Activated gamma-delta T cell (primary cell): Measurements from ENCODE around the gene THOP1.

Experiments used
- DNase-seq: peaks from one replicate; lab custom pipeline; 2025; lab: John Stamatoyannopoulos, UW

The THOP1 gene

DNA sequence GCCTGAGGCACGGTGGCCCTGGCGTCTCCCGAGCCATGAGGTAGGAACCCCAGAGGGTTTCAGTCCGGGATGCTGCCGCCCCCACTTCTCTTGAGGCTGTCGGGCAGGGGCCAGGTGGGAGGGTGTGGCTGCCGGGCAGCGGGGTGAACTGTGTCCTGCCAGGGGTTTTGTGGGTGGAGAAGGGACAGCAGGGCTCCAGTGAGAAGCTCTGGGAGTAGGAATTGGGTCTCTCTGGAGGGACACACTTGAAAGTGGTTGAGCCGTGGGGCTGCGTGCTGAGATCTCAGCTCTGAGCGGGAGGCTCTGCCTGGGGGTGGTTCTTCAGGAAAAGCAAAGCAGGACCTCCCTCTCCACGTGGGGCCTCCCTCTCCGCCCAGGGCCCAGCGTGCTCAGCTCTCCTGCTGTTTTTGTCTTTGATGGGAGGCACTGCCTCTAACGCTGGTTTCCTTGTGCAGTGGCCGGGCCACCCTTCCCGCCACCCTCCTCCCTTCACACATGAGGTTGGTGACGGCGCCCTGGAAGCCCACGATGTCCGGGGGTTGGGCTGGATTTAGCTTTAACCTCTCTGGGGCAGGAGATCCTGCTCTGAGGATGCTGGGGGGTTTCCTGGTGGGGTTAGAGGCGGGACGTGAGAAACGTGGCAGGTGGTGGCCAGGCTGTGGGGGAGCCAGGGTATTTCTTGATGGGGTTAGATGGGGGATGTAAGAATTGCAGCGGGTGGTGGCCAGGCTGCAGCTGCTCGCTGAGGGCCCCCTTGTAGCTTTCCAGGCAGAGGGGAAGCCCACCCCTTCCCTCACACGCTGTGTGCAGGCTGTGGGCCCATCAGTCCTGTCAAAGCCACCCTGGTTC lies 19.1 kb downstream of the THOP1 start:
- DNase-seq: no peak

DNA sequence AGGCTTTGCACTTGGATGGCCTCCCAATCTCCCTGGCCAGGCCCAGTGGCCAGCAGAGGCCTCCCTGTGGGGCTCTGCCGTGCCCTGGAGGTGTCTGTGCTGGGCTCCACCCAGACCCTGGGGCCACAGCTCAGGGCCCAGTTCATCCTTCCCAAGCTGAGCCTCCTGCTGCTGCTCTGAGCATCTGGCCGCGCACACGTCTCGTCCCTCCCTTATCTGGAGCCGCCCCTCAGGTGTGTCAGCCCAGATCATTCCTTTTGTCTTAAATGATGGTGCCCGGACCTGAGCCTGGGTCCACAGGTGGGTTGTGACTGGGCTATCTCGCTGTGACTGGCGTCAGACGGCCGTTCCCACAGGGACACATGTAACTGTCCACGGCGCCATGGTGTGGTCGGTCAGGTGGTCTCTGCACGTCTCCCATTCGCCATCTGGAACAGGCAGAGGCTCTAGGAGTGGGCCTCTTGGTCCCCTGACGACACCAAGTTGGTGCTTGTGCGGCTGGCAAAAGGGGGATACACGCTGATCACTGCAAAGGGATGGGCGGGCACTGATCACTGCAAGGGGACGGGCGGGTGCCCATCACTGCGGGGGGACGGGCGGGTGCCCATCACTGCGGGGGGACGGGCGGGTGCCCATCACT lies 20.1 kb downstream of the THOP1 start:
- DNase-seq: no peak

DNA sequence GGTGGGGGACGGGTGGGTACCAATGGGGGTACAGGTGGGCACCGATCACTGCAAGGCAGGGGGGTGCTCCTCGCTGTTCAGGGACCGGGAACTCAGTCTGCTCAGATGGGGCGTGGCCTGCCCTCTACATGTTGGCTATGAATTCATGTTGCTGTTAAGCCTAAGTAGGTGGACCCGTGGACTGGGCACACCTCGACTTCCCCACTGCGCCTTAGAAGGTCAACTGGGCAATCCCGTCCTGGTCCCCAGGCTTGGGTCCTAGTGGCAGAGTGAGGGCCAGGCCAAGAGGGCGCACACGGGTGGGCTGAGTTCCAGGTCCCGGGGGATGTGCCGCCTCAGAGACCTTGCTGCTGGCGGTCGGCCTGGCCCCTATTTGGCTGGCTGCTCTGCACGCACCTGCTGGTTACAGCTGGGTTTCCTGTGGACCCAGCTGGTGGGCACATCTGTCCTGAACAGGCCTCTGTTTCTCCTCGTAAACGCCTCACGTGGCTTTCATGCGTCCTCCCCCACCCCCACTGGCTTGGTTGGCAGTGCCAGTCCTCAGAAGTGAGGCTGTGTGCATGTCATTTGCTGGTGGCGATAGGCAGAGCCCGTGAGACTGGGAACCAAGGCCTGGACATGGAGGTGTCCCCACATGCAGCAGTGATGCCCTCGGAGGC lies 20.8 kb downstream of the THOP1 start:
- DNase-seq: no peak

DNA sequence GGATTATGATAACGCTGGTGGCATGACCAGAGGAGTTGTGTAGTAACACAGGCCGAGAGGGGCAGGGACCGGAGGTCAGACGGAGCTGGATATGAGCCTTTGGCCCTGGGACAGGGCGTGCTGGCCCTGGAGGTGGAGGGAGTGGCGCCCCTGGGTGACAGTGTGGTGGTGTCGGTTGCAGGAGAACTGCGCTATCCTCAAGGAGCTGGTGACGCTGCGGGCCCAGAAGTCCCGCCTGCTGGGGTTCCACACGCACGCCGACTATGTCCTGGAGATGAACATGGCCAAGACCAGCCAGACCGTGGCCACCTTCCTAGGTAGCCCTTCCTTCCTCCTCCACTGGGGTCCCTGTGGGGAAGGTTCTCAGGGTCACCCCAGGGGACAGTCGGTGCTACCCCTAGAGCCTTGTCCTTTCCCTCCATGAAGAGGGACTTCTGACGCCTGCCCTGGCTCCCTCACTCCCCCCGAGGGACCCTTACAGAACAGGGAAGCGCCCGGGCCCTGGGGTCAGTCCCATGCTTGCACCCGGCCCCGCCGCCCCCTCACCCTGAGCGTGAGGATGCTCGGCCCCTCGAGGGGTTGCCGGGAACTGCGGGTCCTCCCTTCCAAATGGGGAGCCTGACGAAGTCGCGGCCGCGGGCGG lies 21.6 kb downstream of the THOP1 start:
- DNase-seq: no peak

DNA sequence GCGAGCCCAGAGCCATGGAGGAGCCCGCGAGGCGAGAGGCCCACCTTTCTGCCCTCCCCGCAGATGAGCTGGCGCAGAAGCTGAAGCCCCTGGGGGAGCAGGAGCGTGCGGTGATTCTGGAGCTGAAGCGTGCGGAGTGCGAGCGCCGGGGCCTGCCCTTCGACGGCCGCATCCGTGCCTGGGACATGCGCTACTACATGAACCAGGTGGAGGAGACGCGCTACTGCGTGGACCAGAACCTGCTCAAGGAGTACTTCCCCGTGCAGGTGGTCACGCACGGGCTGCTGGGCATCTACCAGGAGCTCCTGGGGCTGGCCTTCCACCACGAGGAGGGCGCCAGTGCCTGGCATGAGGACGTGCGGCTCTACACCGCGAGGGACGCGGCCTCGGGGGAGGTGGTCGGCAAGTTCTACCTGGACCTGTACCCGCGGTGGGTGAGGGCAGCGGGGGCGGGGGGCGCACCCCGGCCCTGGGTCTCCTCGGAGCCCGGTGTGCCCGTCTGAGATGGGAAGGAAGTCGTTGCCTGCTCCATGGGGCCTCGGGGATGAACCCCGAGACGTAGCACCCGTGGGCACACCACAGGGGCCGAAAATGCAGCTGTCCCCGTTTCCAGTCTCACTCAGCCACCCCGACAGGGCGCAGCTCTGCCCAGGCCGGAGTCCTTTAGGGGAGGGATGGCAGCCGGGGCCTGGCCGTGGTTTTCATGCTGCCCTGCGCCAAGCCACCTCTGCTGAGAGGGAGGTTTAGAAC lies 22.3 kb downstream of the THOP1 start:
- DNase-seq: no peak

DNA sequence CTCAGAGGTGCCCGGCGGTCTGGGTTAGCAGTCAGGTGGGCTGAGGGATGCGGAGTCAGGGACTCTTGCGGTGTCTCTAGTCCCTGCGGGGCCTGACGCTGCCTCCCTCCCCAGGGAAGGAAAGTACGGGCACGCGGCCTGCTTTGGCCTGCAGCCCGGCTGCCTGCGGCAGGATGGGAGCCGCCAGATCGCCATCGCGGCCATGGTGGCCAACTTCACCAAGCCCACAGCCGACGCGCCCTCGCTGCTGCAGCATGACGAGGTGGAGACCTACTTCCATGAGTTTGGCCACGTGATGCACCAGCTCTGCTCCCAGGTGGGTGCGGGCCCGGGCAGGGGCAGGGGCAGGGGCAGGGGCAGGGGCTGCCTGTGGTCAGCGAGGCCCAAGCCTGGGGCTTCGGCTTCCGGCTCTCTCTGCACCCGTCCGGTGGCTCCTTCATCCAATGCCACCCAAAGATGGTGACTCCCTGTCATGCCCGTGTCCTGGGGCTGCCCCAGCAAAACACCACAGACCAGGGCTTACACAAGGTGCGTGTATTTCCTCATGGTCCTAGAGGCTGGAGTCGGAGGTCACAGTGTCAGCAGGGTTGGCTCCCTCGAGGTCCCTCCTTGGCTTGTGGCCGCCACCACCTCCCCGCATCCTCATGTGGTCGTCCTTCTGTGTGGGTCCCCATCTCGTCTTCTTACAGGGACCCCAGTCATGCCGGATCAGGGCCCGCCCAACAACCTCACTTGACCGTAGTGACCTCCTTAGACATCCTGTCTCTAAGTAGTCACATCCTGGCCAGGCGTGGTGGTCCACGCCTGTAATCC lies 23.0 kb downstream of the THOP1 start:
- DNase-seq: no peak

DNA sequence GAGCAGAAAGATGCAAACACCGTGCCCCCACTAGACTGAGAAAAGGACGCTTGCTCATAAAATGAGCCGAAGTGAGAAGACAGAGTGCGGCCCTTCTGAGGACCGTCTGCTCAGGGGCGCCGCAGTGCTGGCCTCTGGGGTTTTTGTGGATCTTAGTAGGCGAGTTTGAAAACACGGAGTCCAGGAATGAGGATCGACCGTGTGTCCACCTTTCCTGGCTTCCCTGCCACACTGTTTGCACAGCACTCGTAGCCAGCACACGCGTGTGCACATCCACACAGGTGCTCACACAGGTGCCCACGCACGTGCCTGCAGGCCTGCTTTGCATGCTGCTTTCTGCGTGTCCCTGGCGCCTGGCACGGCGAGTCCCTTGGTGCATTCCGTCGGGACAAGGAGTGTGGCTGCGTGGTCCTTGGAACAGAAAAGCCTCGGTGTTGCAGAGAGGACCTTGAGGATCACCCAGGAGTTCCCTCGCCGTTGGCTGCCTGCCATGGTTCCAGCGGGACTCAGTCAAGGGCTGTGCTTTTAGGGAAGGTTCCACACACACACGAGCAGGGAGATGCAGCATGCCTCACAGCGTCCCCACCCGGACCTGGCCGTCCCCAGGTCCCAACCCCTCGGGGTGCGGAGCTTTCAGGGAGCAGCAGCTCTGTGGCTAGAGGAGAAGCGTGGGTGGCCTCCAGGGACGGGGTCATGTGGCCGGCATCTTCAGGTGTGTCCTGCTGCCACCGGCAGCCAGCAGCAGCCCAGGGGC lies 24.3 kb downstream of the THOP1 start:
- DNase-seq: no peak

DNA sequence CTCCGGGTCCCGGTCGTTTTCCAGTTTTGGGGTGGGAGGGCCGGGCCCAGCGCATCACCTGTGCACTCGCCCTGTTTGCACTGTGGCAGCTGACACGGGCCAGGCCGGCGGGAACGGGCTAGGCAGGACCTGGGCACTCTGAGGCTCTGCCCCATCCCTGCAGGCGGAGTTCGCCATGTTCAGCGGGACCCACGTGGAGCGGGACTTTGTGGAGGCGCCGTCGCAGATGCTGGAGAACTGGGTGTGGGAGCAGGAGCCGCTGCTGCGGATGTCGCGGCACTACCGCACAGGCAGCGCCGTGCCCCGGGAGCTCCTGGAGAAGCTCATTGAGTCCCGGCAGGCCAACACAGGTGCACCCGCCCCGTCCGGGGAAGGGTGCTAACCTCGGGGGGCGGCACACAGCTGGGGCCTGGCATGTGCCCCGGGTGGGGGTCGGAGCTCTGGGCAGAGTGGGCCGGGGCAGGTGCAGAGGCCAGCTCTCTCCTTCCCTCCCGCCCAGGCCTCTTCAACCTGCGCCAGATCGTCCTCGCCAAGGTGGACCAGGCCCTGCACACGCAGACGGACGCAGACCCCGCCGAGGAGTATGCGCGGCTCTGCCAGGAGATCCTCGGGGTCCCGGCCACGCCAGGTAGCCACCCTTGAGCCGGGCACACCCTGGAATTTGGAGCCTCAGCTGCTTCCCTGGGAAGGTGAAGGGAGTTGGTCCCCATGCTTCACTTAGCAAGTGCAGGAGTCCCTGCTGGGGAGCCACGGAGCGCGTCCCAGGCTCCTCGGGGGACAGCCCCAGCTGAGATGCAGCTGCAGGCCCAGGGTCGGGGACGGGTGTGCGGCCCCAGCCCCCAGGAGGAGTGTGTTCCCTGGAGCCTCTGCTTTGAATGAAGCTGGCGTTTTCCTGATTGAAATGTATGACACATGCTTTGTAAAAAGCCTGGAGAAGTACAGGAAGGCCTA lies 25.1 kb downstream of the THOP1 start:
- no peak for DNase-seq

DNA sequence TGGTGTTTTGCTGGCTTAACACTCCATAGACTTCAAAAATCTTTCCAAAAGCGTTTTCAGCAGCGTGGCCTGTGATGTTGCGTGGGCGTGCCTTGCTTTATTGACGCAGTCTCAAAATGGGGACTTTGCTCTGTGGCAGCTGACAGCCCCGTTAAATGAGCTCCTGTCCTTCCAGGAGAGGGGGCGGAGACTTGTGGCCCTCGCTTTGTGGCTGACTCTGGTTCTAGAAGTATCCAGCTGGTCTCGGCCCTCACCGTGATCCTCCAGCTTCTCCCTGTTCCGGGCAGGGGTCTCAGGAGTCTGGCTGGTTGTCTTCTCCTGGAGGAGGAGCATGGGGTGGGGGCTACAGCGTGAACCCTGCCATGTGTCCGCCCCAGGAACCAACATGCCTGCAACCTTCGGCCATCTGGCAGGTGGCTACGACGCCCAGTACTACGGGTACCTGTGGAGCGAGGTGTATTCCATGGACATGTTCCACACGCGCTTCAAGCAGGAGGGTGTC lies 26.0 kb downstream of the THOP1 start:
- DNase-seq: no peak

DNA sequence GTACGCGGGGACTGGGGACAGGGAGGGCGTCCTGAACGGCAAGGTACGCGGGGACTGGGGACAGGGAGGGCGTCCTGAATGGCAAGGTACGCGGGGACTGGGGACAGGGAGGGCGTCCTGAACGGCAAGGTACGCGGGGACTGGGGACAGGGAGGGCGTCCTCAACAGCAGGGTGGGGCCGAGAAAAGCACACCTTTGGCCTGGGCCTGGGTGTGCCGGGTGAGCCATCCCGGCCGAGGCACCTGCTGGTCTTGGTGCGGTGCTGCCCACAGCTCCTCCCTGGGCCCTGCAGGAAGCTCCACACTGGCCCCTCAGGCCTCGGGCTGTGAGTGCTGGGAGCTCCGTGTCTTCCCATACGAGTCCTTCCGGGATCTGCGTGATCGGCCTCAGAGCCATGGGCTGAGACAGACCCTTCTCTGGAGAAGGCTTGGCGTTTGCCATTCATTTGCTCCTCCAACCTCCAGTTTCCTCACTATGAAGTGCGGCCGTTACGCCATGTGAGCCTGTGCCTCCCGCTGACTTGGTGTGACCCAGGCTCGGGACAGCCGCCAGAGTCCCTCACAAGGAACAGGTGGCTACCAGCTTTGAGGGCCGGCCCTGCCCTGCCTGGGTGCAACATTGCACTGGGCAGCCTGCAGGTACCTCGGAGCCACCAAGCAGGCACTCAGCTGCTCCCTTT lies 26.6 kb downstream of the THOP1 start:
- DNase-seq: no peak

DNA sequence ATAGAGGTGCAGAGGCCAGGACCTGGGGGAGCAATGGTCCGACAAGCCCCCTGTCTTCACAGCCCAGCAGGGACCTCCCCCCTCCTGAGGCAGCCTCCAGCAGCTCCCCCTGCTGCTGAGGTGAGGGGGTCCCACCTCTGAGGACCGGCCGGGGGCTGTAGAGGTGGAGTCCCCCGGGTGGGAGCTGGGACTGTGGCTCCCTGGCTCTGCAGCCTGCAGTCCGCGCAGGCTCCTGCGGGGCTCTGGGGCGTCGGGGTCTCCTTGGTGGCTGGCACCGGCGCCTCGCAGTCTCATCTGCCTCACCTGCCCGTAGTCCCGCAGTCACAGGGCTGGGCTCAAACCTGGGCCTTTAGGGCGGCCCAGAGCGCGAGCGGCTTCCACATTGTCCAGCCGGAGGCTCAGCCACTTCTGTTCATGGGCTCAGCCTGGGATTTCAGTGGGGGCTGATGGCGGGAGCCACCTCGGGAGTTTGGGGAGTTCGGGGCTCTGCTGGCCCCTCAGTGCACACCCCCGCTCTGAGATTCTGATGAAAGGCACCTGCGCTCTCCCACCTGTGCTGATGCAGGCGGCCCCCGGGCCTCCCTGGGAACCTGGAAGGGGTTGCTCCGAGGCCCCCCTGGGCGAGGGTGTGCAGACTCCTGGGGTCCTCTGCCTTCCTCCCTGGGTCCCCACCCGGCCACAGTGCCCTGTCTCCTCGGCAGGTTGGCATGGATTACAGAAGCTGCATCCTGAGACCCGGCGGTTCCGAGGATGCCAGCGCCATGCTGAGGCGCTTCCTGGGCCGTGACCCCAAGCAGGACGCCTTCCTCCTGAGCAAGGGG lies 27.3 kb downstream of the THOP1 start:
- no peak for DNase-seq

DNA sequence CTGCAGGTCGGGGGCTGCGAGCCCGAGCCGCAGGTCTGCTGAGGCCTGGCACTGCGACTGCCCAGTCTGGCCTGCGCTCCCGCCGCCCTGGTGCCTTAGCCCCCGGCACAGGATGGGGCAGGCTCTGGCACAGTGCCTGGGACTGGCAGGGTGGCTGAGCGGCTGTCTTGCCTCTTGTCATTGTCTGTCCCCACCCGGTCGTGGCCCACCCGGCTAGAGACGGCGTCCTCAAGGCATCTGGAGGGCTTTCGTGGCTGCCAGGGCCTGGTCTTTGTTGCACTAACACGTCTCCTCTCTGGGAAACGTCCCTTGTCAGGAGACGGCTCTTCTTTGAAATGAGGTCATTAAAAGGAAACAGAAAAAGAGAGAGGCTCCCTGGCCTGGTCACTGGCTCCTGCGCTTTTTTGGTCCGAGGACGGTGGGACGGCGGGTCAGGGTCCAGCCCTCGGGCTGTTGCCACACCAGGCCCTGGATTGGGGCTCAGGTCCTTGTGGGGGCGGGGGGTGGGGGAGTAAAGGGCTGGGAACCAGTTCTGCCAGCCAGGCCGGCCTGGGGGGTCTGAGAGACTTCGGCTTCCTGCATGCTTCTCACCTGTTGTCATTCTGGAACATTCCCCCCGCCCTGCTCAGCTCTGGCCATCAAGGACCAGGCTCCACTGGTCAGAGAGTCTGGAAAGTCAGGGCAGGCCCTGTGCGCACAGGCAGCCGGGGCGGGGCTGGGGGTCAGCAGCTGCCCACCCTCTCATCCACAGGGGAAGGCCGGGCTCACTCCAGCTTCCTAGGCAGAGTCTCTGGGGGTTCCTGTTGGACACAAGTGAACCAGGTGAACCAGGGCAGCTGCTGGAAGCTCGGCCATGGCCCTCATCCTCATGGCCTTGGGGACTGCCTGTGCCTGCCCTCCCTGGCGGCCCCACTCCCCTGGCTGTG lies 28.2 kb downstream of the THOP1 start:
- no peak for DNase-seq

DNA sequence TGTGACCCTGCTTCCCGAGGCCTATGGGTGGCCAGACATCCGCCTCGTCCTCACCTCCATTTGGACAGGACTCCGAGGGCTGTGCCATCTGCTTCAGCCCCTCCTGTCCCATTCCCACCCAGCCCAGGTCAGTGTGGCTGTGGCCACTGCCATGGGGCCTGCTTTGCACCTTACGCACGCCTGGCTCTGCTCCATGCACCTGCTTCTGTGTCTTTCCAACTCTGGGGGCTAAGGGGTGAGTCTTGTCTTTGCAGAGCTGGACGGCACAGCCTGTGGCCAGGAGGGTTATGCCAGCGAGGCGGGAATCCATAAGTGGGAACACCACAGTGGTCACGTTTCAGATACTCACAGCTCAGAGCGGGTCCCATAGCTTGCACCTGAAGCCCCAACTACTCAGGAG lies 29.1 kb downstream of the THOP1 start:
- no peak for DNase-seq

DNA sequence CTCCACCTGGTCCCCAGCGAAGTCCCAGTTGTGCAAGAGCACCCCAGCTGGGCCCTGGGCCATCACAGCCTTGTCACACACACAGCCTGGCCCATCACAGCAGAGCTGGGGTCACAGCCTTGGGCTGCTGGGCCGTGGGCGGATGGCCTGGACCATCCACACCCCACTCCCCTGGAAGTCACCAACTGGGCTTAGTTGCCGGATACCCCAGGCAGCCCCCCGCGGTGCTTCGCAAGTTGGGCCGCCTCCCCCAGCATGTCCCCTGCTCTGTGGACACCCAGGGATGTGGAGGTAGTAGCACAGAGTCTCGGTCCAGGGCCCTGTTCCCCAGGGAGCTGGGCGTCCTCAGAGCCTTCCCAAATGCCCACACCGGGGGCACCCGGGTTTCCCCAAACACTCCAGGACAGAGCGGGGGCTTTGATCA lies 29.9 kb downstream of the THOP1 start:
- DNase-seq: no peak

DNA sequence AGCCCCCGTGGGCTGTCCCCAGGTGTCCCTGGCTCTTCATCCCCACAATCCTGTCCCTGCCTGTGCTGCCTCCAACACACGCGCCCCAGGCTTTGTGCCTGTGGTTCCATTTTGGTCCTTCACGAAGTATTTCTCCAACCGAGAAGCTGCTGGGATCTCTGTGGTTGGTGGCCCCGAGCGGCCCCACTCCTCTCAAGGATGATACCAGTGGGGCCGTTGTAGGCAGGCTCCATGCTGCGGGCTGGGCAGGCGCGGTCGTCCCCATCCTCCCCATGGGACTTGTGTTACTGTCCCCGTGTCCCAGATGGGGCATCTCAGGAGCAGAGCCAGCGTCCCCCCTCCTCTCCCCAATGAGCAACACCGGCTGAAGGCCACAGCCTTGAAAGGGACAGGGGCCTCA lies 30.6 kb downstream of the THOP1 start:
- no peak for DNase-seq

DNA sequence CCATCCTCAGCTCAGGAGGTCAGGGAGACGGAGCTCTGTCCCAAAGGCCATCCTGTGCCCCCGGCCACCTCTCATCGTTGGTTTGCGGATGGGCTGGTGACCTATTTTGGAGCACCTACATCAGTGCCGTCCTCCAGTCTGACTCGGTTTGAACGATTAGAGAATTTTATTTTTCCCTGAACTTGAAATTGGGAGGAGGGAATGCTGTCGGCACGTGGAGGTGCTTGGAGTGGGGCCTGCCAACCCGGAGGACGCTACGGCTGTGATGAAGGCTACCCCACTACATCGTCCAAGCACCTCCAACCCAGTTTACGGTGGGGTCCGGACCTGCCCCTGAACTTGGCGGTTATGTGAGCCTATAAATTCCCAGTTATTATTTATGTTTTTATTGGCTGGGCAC lies 31.3 kb downstream of the THOP1 start:
- no peak for DNase-seq
